ENCODE results near the gene SEC14L1.
"Not testable (repeated sequence)": the region's sequence is repeated elsewhere in the genome, so short reads cannot be mapped to it uniquely, and the experiment has no call there.

- TF ChIP-seq CTCF (IDR thresholded peaks at IDR 0.05; ENCODE audit: low read depth, low read length); MAX (IDR thresholded peaks at IDR 0.05; ENCODE audit: low read depth, low read length); POLR2A (IDR thresholded peaks at IDR 0.05; ENCODE audit: extremely low read depth, insufficient read length): not testable (repeated sequence)
Measured at GRCh38 chr17:77255970-77256369, 115.2 kb downstream of the SEC14L1 start.

Measured in NB4 (cell line).